ENCODE data around the gene BCLAF1. TPM values are rescaled to one million over a fixed set of nuclear protein-coding genes. Genes with fewer than 3 reads are reported as not detected.

The BCLAF1 gene
- total and polyA plus RNA-seq, 9 of the 15 experiments (the other 6 are each of a cell fraction or from before 2014, with no cell fraction given), result 65.4 to 286 (median 165) TPM

DNA sequence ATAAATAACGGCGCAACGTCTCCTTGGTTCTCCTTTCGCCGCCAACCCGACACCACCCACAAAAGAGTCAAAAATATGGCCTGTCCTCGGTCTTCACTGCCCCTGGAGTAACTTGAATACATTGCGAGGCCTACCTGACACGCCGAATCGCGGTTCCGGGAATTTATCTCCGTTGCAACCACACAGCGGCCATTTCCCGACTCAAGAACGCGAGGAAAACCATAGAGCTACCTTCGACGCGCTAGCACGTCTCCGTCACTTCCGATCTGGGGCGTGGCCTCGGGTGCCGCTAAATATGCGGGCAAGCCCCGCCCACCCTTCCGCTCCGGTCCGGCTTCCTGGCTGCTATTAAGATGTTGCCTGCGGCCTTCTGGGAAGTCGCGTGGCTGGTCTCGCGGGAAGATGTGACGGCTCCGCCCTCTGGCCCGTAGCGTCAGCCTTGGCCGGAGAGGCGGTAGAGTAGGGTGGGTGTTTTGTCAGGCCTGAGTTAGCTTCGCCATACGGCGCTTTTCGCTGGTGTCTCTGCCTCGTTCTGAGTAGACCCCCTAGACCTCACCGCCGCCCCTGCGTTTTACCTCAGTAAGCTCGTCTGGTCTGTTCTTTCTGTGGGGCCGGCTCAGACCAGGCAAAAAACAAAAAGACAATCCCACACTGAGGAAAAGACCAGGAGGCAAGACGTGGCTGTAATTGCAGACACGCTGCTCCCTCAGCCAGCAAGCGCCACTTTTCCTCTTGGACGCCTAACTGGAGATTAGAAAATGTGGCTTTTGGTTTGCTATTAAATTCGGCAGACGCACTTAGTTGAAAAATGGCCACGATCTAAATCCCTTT lies at the start of gene BCLAF1 (continued):
- no peak for TF ChIP-seq KHSRP (IDR thresholded peaks at IDR 0.05)
- no peak for TF ChIP-seq ZNF277 (CRISPR knock-in tag; IDR thresholded peaks at IDR 0.05; ENCODE audit: borderline replicate concordance)
- 0 out of 2 replicates have a peak, but pooled peaks have one; percentile 27 for TF ChIP-seq HMG20A (CRISPR knock-in tag; conservative IDR thresholded peaks at IDR 0.05)
- TF ChIP-seq KLF16 (IDR thresholded peaks at IDR 0.05), result no peak
- TF ChIP-seq RFX5 (IDR thresholded peaks at IDR 0.05; ENCODE audit: low read depth, low read length), result 0 out of 2 replicates have a peak, but pooled peaks have one; percentile 2
- TF ChIP-seq, protein P1, sequence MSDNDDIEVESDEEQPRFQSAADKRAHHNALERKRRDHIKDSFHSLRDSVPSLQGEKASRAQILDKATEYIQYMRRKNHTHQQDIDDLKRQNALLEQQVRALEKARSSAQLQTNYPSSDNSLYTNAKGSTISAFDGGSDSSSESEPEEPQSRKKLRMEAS (CRISPR knock-in tag; IDR thresholded peaks at IDR 0.05), result peak; percentile 76
- TF ChIP-seq CBX1 (IDR thresholded peaks at IDR 0.05; ENCODE audit: low read depth), result peak; percentile 68; the same call in 1 of the 2 replicates
- peak; percentile 99 for TF ChIP-seq NFRKB (IDR thresholded peaks at IDR 0.05; ENCODE audit: low read depth)
- TF ChIP-seq POLR2B (IDR thresholded peaks at IDR 0.05; ENCODE audit: low read depth, partially characterized antibody), result peak; percentile 99
- TF ChIP-seq PHB (CRISPR knock-in tag; IDR thresholded peaks at IDR 0.05), result peak; percentile 65
- no peak; the same call in 1 of the 2 replicates for TF ChIP-seq ZNF263 (CRISPR knock-in tag; IDR thresholded peaks at IDR 0.05; ENCODE audit: borderline replicate concordance)
- no peak for TF ChIP-seq NUFIP1 (IDR thresholded peaks at IDR 0.05; ENCODE audit: partially characterized antibody)
- TF ChIP-seq, protein P2, sequence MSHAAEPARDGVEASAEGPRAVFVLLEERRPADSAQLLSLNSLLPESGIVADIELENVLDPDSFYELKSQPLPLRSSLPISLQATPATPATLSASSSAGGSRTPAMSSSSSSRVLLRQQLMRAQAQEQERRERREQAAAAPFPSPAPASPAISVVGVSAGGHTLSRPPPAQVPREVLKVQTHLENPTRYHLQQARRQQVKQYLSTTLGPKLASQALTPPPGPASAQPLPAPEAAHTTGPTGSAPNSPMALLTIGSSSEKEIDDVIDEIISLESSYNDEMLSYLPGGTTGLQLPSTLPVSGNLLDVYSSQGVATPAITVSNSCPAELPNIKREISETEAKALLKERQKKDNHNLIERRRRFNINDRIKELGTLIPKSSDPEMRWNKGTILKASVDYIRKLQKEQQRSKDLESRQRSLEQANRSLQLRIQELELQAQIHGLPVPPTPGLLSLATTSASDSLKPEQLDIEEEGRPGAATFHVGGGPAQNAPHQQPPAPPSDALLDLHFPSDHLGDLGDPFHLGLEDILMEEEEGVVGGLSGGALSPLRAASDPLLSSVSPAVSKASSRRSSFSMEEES (CRISPR knock-in tag; IDR thresholded peaks at IDR 0.05), result peak; percentile 35
- TF ChIP-seq ARHGAP35 (IDR thresholded peaks at IDR 0.05; ENCODE audit: partially characterized antibody), result no peak
- TF ChIP-seq FOSL1 (tag; conservative IDR thresholded peaks at IDR 0.05), result no peak; the same call in none of the 2 replicates
- TF ChIP-seq ELK3 (CRISPR knock-in tag; IDR thresholded peaks at IDR 0.05), result peak; percentile 83; the same call in 1 of the 2 replicates
- TF ChIP-seq RBBP5 (IDR thresholded peaks at IDR 0.05; ENCODE audit: borderline replicate concordance, insufficient read depth, low read length, poor library complexity, severe bottlenecking), result peak; percentile 63
- TF ChIP-seq, protein P3, sequence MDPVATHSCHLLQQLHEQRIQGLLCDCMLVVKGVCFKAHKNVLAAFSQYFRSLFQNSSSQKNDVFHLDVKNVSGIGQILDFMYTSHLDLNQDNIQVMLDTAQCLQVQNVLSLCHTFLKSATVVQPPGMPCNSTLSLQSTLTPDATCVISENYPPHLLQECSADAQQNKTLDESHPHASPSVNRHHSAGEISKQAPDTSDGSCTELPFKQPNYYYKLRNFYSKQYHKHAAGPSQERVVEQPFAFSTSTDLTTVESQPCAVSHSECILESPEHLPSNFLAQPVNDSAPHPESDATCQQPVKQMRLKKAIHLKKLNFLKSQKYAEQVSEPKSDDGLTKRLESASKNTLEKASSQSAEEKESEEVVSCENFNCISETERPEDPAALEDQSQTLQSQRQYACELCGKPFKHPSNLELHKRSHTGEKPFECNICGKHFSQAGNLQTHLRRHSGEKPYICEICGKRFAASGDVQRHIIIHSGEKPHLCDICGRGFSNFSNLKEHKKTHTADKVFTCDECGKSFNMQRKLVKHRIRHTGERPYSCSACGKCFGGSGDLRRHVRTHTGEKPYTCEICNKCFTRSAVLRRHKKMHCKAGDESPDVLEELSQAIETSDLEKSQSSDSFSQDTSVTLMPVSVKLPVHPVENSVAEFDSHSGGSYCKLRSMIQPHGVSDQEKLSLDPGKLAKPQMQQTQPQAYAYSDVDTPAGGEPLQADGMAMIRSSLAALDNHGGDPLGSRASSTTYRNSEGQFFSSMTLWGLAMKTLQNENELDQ (CRISPR knock-in tag; IDR thresholded peaks at IDR 0.05; ENCODE audit: borderline replicate concordance), result no peak; the same call in 1 of the 2 replicates
- TF ChIP-seq SMAD2 (IDR thresholded peaks at IDR 0.05; ENCODE audit: low read depth, low read length), result no peak
- TF ChIP-seq HDAC6 (IDR thresholded peaks at IDR 0.05; ENCODE audit: low read depth, low read length), result no peak
